ENCODE data around the gene KIF2A.

Gene KIF2A

GRCh38 chr5:62296998-62297397, 9.0 kb upstream of the KIF2A start:
- no peak for DNase-seq

DNA sequence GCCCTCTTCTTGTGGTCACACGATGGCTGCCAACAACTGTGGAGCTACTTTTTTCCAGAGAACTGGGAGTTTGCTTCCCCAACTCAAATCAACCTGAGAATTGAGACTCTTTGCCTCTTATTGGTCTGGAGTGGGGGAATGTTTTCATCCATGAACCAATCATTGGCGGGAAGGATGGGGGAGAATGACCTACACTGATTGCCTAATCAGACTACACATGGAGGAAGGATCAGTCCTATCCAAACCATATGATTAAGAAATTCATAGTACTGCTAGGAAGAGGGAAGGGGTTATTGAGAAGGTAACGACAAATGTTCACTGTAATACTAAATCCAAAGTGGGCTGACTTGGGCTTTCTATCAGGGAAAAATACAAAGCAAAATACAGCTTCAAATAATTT, 7.9 kb upstream of the KIF2A start:
- DNase-seq: no peak

DNA sequence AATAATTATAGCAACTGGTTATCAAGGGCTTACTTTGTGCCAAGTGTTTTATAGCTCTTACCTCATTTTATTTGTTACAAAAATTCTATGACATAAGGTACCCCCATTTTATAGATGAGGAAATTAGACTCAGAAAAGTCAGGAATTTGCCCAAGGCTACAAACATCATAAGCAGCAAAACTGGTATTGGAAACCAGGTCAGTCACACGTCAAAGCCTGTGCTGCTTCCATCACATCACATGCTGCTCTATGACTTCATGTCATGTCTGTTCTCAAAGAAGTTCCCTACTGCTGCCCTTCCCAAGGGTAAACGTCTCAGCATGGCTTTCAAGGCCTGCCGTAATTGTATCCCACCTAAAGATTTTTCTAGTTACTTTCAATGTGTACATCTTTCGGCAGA, 6.9 kb upstream of the KIF2A start:
- DNase-seq: no peak

GRCh38 chr5:62299600-62299999, 6.4 kb upstream of the KIF2A start:
- DNase-seq: no peak

DNA sequence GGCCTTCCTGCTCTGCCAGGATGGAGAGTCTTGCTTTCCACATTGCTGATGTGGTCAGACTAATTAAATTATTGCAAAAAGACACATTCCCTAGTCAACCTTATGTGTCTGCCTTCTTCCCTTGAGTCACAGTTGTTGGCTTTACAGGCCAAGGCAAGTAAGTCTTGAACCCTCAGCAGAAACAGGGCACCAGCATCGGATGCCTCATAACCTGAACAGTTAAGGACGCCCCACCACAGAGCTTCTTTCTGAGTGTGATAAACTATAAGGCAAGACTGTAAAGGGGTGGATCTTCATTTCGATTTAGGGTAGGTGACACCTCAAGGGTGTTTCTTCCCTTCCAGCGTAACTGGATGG, 670 bp upstream of the KIF2A start:
- DNase-seq: no peak

- no peak for DNase-seq
Measured at GRCh38 chr5:62306323-62306895, 403 bp downstream of the KIF2A start.

DNA sequence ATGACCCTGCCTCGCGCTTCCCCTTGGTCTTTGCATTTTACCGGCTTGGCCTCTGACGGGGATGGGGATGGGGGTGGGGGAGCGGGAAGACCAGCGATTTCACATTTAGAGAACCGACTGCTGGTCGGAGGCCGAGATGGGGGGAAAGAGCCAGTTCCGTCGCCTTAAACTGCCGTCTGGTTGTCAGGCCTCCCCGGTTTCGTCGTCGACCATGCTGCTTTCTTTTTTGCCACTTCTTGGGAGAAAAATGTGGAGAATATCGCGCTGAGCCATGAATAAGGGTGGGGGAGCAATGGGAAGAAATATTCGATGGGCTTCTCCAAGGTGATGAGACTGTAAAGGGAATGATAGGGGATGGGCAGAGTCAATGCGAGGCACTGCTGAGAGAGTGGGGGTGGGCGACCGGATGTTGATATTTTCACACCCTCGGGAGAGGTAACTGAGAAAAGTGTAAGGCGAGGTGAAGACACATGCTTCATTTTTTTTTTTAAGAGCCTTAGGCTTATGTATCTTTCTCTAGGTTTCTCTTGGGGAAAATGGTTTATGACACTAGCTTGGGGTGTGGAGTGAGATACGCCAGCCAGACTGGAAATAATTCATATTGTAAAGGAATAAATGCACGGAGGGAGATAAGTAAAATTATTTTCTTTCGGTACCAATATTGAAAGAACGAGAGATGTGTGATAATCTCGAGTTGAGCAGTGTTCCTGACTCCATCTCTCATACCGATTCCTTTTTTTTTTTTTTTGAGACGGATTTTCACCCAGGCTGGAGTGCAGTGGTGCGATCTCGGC, 1.1 kb downstream of the KIF2A start:
- DNase-seq: peak; percentile 46

GRCh38 chr5:62308439-62308838, 2.4 kb downstream of the KIF2A start:
- DNase-seq: no peak

GRCh38 chr5:62309107-62309506, 3.1 kb downstream of the KIF2A start:
- no peak for DNase-seq

DNA sequence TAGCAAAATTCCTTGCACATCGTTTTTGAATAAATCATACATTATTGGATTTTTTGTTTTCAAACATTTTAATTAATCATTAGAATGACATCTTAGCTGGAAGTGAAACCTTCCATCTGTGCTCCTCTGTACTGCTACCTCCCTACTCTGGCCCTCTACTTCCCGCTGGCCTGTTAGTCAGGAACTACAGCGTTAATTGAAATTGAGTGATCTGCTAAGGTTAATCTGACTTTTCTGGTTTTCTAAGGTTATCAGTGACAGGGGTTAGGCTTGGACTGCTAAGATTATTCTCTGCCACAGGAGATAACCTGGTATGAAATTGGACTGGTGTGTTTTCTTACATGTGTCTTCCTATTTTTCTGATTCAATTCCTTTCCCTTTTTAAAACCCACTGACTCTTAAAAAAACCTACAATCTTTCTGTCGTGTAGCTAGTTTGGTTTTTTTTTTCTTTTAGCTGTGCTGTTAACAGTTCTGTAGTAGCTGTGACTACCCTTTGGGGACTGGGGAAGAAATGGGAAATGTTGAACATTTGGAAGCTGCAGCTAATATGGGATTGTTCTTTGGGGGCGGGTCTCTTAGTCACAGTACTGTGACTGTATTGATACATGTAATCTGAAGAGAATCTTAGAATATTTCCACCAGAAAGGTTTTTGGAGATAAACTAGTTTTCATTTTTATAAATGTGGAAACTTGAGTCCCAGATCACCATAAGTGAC, 4.6 kb downstream of the KIF2A start:
- DNase-seq: no peak

GRCh38 chr5:62312036-62312435, 6.0 kb downstream of the KIF2A start:
- no peak for DNase-seq

DNA sequence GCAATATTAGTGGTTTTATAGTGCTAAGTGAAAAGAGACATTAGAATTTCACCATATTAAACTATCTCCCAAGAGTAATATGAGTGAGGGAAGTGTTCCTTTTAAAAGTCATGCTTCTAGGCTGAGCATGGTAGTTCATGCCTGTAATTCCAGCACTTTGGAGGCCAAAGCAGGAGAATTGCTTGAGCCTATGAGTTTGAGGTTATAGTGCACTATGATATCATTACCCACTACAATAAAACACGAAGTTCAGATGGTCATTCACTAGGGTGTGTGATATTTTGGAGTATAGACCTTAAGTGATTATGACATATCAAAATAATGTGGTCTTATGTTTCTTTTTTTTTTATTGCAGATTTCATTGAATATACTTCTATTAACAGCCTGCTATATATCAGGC, 6.7 kb downstream of the KIF2A start:
- no peak for DNase-seq

GRCh38 chr5:62314213-62314830, 8.3 kb downstream of the KIF2A start:
- no peak for DNase-seq

- DNase-seq: no peak
Measured at GRCh38 chr5:62315376-62316175, 9.6 kb downstream of the KIF2A start.

DNA sequence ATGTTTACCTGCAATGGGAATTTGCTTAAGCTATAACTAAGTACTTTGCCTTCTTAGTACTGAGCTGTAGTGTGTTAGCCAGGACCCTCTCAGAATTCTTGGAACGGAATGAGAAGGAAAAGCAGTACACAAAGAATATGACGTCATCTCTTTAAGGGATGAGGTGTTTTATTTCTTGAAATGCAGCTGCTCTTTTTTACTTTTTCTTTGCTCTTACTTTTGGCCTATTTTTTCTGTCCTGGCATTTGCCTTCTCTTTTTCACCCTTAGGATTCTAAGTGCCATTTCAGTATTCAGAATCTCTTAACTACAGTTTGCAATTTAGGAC, 10.1 kb downstream of the KIF2A start:
- DNase-seq: no peak

DNA sequence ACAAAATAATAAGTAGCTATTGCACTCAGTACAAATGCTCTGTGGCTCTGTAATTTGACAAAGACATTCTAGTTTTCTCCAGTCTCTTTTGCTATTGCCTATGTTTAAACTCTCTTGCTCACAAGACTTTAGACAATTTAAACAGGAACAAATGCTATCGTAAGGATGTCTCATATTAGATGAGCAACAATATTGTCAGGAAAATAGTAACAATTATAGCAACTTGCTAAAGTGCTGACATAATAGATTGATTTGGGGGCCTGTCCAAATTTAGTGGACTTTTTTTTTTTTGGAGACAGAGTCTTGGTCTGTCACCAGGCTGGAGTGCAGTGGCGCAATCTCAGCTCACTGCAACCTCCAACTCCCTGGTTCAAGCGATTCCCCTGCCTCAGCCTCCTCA, 11.8 kb downstream of the KIF2A start:
- no peak for DNase-seq

- no peak for DNase-seq
Measured at GRCh38 chr5:62322484-62322883, 16.5 kb downstream of the KIF2A start.

- DNase-seq: no peak
Measured at GRCh38 chr5:62326302-62326701, 20.3 kb downstream of the KIF2A start.

- DNase-seq: no peak
Measured at GRCh38 chr5:62326702-62327101, 20.7 kb downstream of the KIF2A start.

GRCh38 chr5:62327138-62328053, 21.4 kb downstream of the KIF2A start:
- peak; percentile 60 for DNase-seq

GRCh38 chr5:62328772-62329491, 22.9 kb downstream of the KIF2A start:
- DNase-seq: no peak

Data from fibroblast of skin of scalp (primary cell).